Large intestine (tissue), 3 donors: ENCODE results near the gene PRSS33. TPM values are rescaled to one million over a fixed set of nuclear protein-coding genes. Genes with fewer than 3 reads are reported as not detected.

Experiments
- DNase-seq, 2 donors: peaks; one replicate each; pipeline versions ENCODE4 v3.0.0 to v3.0.0-alpha.2; 2013
- H3K27ac ChIP-seq: one replicate; pipeline ENCODE4 v1.5.1; 2013; ENCODE audit warnings: low read length
- H3K27me3 ChIP-seq: 2 replicates; pipeline ENCODE4 v1.6.1; 2013; ENCODE audit warnings: low read length; ENCODE audit not compliant: control insufficient read depth, insufficient read depth
- H3K36me3 ChIP-seq: 2 replicates; pipeline ENCODE4 v1.6.1; 2013; ENCODE audit warnings: low read length; ENCODE audit not compliant: control insufficient read depth, insufficient read depth
- H3K4me1 ChIP-seq: one replicate; pipeline ENCODE4 v1.6.1; 2013; ENCODE audit warnings: low read length; ENCODE audit not compliant: control insufficient read depth, insufficient read depth
- H3K4me3 ChIP-seq: one replicate; pipeline ENCODE4 v1.5.1; 2013; ENCODE audit warnings: low read length
- H3K9me3 ChIP-seq: one replicate; pipeline ENCODE4 v1.6.1; 2013; ENCODE audit warnings: mild to moderate bottlenecking, low read depth, low read length, moderate library complexity; ENCODE audit not compliant: control insufficient read depth
- WGBS: methylation state at CpG from one replicate; pipeline ENCODE4 v1.1.5; 2013; ENCODE audit warnings: low lambda C conversion rate; ENCODE audit not compliant: insufficient coverage; 5-methylcytosine and 5-hydroxymethylcytosine counted together
- polyA plus RNA-seq: library from polyadenylated mRNA; unstranded; fragments of 120-200 nt; gene quantifications from one replicate; pipeline ENCODE4 v1.2.1, GENCODE V29; 2013

PRSS33 gene
- polyA plus RNA-seq, 1 donor: 0.13 TPM

GRCh38 chr16:2769100-2769529 is 18.2 kb downstream of the PRSS33 start:
- Histone ChIP-seq H3K36me3 (peaks cover 93% of the 10 kb centered on the region), H3K9me3 (peaks cover 15% of the 10 kb centered on the region), H3K27me3 (no peaks in the 10 kb centered on the region), H3K27ac (no peak overlapping the region), H3K4me3 (no peak overlapping the region), H3K4me1 (no peaks in the 10 kb centered on the region)
- WGBS: no CpG with 5 or more reads among the region's 11 CpGs
- DNase-seq: no peak

- Histone ChIP-seq H3K4me1 (no peaks in the 10 kb centered on the region), H3K9me3 (peaks cover 15% of the 10 kb centered on the region), H3K36me3 (peaks cover 93% of the 10 kb centered on the region), H3K27me3 (no peaks in the 10 kb centered on the region), H3K27ac (no peak overlapping the region), H3K4me3 (no peak overlapping the region)
- DNase-seq: no peak
- 82% methylated on average over 2 of the region's 17 CpGs for WGBS
These were observed 18.8 kb downstream of the PRSS33 start for GRCh38 chr16:2768403-2769089.

DNA sequence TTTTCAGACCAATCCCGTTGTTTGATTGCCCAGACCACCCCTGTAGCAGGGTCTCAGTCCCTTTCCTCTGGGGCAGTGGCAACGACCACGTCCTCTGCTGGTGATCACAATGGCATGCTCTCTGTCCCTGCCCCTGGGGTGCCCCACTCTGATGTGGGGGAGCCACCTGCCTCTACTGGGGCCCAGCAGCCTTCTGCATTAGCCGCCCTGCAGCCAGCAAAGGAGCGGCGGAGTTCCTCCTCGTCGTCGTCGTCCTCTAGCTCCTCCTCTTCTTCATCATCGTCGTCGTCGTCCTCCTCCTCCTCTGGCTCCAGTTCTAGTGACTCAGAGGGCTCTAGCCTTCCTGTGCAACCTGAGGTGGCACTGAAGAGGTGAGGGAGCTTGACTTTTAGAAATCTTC is 19.5 kb downstream of the PRSS33 start:
- WGBS: no CpG with 5 or more reads among the region's 14 CpGs
- H3K27ac ChIP-seq: no peak overlapping the region
- H3K4me1 ChIP-seq: no peaks in the 10 kb centered on the region
- H3K27me3 ChIP-seq: no peaks in the 10 kb centered on the region
- H3K9me3 ChIP-seq: peaks cover 15% of the 10 kb centered on the region
- H3K36me3 ChIP-seq: peaks cover 97% of the 10 kb centered on the region
- DNase-seq: no peak
- no peak overlapping the region for H3K4me3 ChIP-seq

- WGBS: no CpG with 5 or more reads among the region's 19 CpGs
- H3K4me3 ChIP-seq: no peak overlapping the region
- H3K4me1 ChIP-seq: no peaks in the 10 kb centered on the region
- H3K36me3 ChIP-seq: peaks cover 100% of the 10 kb centered on the region
- H3K27me3 ChIP-seq: no peaks in the 10 kb centered on the region
- H3K9me3 ChIP-seq: peaks cover 17% of the 10 kb centered on the region
- DNase-seq: no peak
- H3K27ac ChIP-seq: no peak overlapping the region
These were observed 20.1 kb downstream of the PRSS33 start for GRCh38 chr16:2767140-2767731.

DNA sequence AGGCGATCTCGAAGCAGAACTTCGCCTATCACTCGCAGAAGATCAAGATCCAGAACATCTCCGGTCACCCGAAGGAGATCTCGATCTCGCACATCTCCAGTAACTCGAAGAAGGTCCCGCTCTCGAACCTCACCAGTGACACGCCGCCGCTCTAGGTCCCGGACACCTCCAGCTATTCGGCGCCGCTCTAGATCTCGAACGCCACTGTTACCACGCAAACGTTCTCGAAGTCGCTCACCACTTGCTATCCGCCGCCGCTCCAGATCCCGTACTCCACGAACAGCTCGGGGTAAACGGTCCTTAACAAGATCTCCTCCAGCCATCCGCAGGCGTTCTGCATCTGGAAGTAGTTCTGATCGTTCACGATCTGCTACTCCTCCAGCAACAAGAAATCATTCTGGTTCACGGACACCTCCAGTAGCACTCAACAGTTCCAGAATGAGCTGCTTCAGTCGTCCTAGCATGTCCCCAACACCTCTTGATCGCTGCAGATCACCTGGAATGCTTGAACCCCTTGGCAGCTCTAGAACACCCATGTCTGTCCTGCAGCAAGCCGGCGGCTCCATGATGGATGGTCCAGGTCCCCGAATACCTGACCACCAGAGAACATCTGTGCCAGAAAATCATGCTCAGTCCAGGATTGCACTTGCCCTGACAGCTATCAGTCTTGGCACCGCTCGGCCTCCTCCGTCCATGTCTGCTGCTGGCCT is 20.8 kb downstream of the PRSS33 start:
- WGBS: 95% methylated on average over 7 of the region's 44 CpGs
- Histone ChIP-seq H3K4me3 (no peak overlapping the region), H3K9me3 (peaks cover 24% of the 10 kb centered on the region)

DNA sequence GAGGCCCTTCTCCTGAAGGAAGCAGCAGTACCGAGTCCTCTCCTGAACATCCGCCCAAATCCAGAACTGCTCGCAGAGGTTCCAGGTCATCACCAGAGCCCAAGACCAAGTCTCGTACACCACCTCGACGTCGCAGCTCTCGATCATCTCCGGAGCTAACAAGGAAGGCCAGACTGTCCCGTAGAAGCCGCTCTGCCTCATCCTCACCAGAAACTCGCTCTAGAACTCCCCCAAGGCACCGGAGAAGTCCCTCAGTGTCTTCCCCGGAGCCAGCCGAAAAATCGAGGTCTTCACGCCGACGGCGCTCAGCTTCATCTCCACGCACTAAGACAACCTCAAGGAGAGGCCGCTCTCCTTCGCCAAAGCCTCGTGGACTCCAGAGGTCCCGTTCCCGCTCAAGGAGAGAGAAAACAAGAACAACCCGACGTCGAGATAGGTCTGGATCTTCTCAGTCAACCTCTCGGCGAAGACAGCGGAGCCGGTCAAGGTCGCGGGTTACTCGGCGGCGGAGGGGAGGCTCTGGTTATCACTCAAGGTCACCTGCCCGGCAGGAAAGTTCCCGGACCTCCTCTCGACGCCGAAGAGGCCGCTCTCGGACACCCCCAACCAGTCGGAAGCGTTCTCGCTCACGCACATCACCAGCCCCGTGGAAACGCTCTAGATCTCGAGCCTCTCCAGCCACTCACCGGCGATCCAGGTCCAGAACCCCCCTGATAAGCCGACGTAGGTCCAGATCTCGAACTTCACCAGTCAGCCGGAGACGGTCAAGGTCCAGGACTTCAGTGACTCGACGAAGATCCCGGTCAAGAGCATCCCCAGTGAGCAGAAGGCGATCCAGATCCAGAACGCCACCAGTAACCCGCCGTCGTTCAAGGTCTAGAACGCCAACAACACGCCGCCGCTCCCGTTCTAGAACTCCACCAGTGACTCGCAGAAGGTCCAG is 21.6 kb downstream of the PRSS33 start:
- WGBS: 100% methylated on average over 8 of the region's 73 CpGs

More for the DNA sequence above, 20.8 kb downstream of the PRSS33 start:
- Histone ChIP-seq H3K27ac (no peak overlapping the region), H3K36me3 (peaks cover 100% of the 10 kb centered on the region), H3K27me3 (no peaks in the 10 kb centered on the region), H3K4me1 (no peaks in the 10 kb centered on the region)
- DNase-seq: no peak

DNA sequence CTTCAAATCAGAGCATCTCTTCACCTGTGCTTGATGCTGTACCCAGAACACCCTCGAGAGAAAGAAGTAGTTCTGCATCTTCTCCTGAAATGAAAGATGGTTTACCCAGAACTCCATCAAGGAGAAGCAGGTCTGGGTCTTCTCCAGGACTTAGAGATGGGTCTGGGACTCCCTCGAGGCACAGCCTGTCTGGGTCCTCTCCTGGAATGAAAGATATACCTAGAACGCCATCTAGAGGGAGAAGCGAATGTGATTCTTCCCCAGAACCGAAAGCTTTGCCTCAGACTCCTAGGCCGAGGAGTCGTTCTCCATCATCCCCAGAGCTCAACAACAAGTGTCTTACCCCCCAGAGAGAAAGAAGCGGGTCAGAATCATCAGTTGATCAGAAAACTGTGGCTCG is 22.6 kb downstream of the PRSS33 start:
- no peak for DNase-seq
- WGBS: no CpG with 5 or more reads among the region's 9 CpGs
- H3K4me3 ChIP-seq: no peak overlapping the region
- no peak overlapping the region for H3K27ac ChIP-seq
- peaks cover 100% of the 10 kb centered on the region for H3K36me3 ChIP-seq
- peaks cover 26% of the 10 kb centered on the region for H3K9me3 ChIP-seq
- H3K27me3 ChIP-seq: no peaks in the 10 kb centered on the region
- H3K4me1 ChIP-seq: no peaks in the 10 kb centered on the region

More for the DNA sequence above, 21.6 kb downstream of the PRSS33 start:
- Histone ChIP-seq H3K4me3 (no peak overlapping the region), H3K4me1 (no peaks in the 10 kb centered on the region), H3K27ac (no peak overlapping the region), H3K27me3 (no peaks in the 10 kb centered on the region), H3K36me3 (peaks cover 100% of the 10 kb centered on the region), H3K9me3 (peaks cover 26% of the 10 kb centered on the region)
- DNase-seq: no peak

DNA sequence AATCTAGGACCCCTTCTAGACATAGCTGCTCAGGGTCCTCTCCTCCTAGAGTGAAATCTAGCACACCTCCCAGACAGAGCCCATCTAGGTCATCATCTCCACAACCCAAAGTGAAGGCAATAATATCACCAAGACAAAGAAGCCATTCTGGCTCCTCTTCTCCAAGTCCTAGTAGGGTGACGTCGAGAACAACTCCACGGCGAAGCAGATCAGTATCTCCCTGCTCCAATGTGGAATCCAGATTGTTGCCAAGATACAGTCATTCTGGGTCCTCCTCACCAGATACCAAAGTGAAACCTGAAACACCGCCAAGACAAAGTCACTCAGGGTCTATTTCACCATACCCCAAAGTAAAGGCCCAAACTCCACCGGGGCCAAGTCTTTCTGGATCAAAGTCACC is 24.2 kb downstream of the PRSS33 start:
- WGBS: no CpG with 5 or more reads among the region's 6 CpGs
- H3K27me3 ChIP-seq: no peaks in the 10 kb centered on the region
- peaks cover 26% of the 10 kb centered on the region for H3K9me3 ChIP-seq
- DNase-seq: no peak
- H3K36me3 ChIP-seq: peaks cover 100% of the 10 kb centered on the region
- H3K4me1 ChIP-seq: no peaks in the 10 kb centered on the region
- H3K27ac ChIP-seq: no peak overlapping the region
- no peak overlapping the region for H3K4me3 ChIP-seq

- Histone ChIP-seq H3K27me3 (no peaks in the 10 kb centered on the region), H3K9me3 (peaks cover 26% of the 10 kb centered on the region), H3K4me1 (no peaks in the 10 kb centered on the region), H3K4me3 (no peak overlapping the region), H3K27ac (no peak overlapping the region), H3K36me3 (peaks cover 100% of the 10 kb centered on the region)
- 100% methylated on average over 1 of the region's 13 CpGs for WGBS
- no peak for DNase-seq
These were observed 24.6 kb downstream of the PRSS33 start for GRCh38 chr16:2762711-2763110.
